ENCODE results near the gene PSMA2.

The PSMA2 gene

DNA sequence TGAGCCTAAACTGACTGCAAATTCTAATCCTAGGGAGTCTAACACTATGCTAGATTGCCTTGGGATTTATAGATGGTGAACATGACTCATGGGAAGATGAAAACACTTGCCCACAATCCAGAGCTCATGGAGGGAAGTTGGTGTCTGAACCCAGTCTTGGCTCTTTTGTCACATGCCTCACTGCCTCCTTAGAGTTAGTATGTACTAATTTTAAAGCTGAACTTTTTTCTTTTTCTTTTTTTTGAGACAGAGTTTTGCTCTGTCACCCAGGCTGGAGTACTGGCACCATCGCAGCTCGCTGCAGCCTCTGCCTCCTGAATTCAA, 14.6 kb upstream of the PSMA2 start:
- no peak for TF ChIP-seq CTCF (conservative IDR thresholded peaks at IDR 0.05; ENCODE audit: low read depth)
- ChIA-PET CTCF (interaction anchor here (0.8 kb wide), 1 partner anchor 493 kb away, joined by 3 read pairs; no protein-coding TSS in a partner anchor), POLR2A (ENCODE audit: low non-redundant PET) (no interaction called here)
- DNase-seq (ENCODE audit: low spot score) = no peak
- H3K27ac ChIP-seq = no peak overlapping the region

- ChIA-PET POLR2A (ENCODE audit: low non-redundant PET) (no interaction called here), CTCF (interaction anchor here (0.8 kb wide), 1 partner anchor 494 kb away, joined by 3 read pairs; no protein-coding TSS in a partner anchor)
- H3K27ac ChIP-seq = no peak overlapping the region
- no peak for TF ChIP-seq CTCF (conservative IDR thresholded peaks at IDR 0.05; ENCODE audit: low read depth)
- no peak for DNase-seq (ENCODE audit: low spot score)
These were observed 14.1 kb upstream of the PSMA2 start for GRCh38 chr7:42945821-42946626.

- POLR2A ChIA-PET (ENCODE audit: low non-redundant PET) = no interaction called here
These were observed 9.2 kb upstream of the PSMA2 start for GRCh38 chr7:42940985-42941847.

DNA sequence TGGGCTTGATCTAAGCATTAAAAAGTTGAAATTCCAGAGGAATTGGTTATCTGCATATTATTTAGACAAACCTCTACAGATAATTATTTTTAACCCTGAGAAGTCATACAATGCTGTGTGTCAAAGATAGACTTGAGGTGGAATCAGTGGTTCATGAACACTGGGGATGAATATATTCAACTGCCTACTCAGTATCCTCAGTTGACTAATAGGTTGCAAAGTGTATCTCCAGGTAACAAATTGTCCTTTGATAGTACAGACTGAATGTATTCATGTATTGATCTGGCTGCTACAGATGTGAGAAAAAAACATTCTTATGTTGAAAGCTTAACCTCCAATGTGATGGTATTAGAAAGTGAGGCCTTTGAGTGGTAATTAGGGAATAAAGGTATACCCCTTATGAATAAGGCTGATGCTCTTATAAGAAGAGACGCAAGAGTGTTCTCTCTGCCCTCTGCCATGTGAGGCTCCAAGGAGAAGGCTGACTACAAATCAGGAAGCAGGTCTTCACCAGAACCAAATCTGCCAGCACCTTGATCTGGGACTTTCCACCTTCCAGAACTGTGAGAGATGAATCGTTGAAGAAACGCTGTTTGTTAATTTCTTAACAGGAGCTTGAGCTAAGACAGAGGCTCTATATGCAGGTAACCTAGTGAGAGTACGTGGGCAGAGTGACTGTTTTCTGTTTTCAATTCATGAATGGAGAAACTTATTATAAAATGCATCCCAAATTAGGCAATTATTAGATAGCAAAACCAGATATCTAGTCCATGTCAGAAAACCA, 7.7 kb upstream of the PSMA2 start:
- H3K27ac ChIP-seq = no peak overlapping the region
- no peak for DNase-seq (ENCODE audit: low spot score)
- CTCF ChIA-PET = no interaction called here
- POLR2A ChIA-PET (ENCODE audit: low non-redundant PET) = no interaction called here
- TF ChIP-seq CTCF (conservative IDR thresholded peaks at IDR 0.05; ENCODE audit: low read depth) = no peak

More at GRCh38 chr7:42940985-42941847, 9.2 kb upstream of the PSMA2 start:
- peak; percentile 97 for TF ChIP-seq CTCF (conservative IDR thresholded peaks at IDR 0.05; ENCODE audit: low read depth)
- CTCF ChIA-PET = interaction anchor here (0.6 to 1.9 kb wide), 24 partner anchors 9 to 1061 kb away, joined by 3 to 19 read pairs (median 4); partner anchors contain the start of genes MRPL32 and PSMA2
- peak; percentile 71 for DNase-seq (ENCODE audit: low spot score)
- H3K27ac ChIP-seq = no peak overlapping the region

- ChIA-PET CTCF (no interaction called here), POLR2A (ENCODE audit: low non-redundant PET) (no interaction called here)
- no peak for TF ChIP-seq CTCF (conservative IDR thresholded peaks at IDR 0.05; ENCODE audit: low read depth)
- no peak overlapping the region for H3K27ac ChIP-seq
- DNase-seq (ENCODE audit: low spot score) = no peak
These were observed 3.9 kb upstream of the PSMA2 start for GRCh38 chr7:42935861-42936260.

DNA sequence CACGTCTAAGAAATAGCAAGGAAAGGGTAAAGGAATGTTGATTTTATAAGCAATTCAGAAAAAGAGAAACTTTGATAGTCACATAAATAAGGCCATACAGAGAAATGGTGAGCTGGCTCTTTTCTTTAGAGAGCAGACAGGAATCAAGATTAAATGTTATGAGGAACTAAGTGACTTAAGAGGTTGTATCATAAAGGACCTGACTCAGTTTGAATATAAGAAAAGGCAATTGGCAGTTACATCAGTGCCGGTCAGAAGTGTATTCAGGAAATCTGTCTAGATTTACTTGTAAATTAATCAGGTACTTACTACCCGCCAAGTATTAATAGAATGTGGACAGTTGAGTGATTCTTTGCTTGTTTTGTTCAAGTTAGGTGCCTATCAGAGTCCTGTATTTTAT, 2.3 kb upstream of the PSMA2 start:
- TF ChIP-seq CTCF (conservative IDR thresholded peaks at IDR 0.05; ENCODE audit: low read depth) = no peak
- ChIA-PET CTCF (interaction anchor here (0.7 to 0.9 kb wide), 3 partner anchors 206 to 1967 kb away, joined by 3 to 4 read pairs (median 3); no protein-coding TSS in a partner anchor), POLR2A (ENCODE audit: low non-redundant PET) (no interaction called here)
- no peak overlapping the region for H3K27ac ChIP-seq
- DNase-seq (ENCODE audit: low spot score) = no peak
